ENCODE results near the gene GJB1. TPM values are rescaled to one million over a fixed set of nuclear protein-coding genes. Genes with fewer than 3 reads are reported as not detected.

Gene GJB1
- total RNA-seq, 4 donors from 2014 or later = not detected

- Histone ChIP-seq H3K27ac (no peak overlapping the region), H3K36me3 (no peaks in the 10 kb centered on the region), H3K4me3 (peak overlapping the region in 1 of 2 donors; percentile 18), H3K4me1 (no peaks in the 10 kb centered on the region), H3K27me3 (no peaks in the 10 kb centered on the region), H3K9me3 (no peaks in the 10 kb centered on the region)
- WGBS, 2 donors (ENCODE audit: low coverage in 1 of 2) = 53 to 71% methylated on average over 1 to 3 of the region's 3 CpGs
- ATAC-seq = no peak
- TF ChIP-seq POLR2AphosphoS5 (IDR thresholded peaks at IDR 0.05) (no peak), EP300 (IDR thresholded peaks at IDR 0.05) (no peak), POLR2A (IDR thresholded peaks at IDR 0.05) (no peak)
- TF ChIP-seq, protein P1, sequence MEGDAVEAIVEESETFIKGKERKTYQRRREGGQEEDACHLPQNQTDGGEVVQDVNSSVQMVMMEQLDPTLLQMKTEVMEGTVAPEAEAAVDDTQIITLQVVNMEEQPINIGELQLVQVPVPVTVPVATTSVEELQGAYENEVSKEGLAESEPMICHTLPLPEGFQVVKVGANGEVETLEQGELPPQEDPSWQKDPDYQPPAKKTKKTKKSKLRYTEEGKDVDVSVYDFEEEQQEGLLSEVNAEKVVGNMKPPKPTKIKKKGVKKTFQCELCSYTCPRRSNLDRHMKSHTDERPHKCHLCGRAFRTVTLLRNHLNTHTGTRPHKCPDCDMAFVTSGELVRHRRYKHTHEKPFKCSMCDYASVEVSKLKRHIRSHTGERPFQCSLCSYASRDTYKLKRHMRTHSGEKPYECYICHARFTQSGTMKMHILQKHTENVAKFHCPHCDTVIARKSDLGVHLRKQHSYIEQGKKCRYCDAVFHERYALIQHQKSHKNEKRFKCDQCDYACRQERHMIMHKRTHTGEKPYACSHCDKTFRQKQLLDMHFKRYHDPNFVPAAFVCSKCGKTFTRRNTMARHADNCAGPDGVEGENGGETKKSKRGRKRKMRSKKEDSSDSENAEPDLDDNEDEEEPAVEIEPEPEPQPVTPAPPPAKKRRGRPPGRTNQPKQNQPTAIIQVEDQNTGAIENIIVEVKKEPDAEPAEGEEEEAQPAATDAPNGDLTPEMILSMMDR (IDR thresholded peaks at IDR 0.05) = no peak
Measured at GRCh38 chrX:71198066-71198465, 25.0 kb upstream of the GJB1 start.

DNA sequence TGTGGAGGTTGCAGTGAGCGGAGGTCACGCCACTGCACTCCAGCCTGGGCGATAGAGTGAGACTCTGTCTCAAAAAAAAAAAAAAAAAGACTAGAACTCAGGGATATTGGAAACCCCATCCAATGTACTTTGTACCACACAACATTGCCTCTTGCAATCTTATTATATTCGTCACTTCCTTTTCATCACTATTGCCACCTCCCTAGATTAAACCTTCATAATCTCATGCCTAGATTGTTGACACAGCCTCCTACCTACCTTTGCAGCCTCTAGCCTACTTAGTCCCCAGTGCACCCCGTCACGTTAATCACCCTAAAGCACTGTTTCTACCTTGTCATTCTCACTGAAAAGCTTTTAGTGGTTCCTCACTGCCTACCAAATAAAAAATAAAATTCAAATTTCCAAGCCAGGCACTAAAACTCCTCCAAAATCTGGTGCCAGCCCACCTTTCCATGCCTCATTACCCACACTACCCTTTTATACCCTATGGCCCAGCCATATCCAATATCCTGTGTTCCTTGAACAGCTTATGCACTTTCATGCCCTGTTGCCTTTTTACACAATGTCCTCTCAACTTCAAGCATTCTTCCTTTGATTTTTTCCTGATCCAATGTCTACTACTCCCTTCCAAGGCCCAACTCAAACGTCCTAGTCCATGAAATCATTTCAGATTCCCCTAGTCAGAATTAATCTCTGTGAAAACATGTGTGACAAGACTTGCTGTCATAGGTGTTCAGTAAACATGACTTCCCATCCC is 23.6 kb upstream of the GJB1 start:
- TF ChIP-seq, protein P1 (IDR thresholded peaks at IDR 0.05) = no peak
- Histone ChIP-seq H3K36me3 (no peaks in the 10 kb centered on the region), H3K27ac (no peak overlapping the region), H3K4me1 (no peaks in the 10 kb centered on the region), H3K4me3 (no peak overlapping the region), H3K9me3 (no peaks in the 10 kb centered on the region), H3K27me3 (no peaks in the 10 kb centered on the region)
- 72 to 78% methylated on average over 3 to 5 of the region's 7 CpGs for WGBS, 2 donors (ENCODE audit: low coverage in 1 of 2)
- no peak for ATAC-seq

GRCh38 chrX:71210816-71211215 is 12.2 kb upstream of the GJB1 start:
- H3K4me3 ChIP-seq = no peak overlapping the region
- 60 to 64% methylated on average over 1 to 3 of the region's 3 CpGs for WGBS, 2 donors (ENCODE audit: low coverage in 1 of 2)
- TF ChIP-seq POLR2A (IDR thresholded peaks at IDR 0.05) (no peak), EP300 (IDR thresholded peaks at IDR 0.05) (no peak), POLR2AphosphoS5 (IDR thresholded peaks at IDR 0.05) (no peak)
- TF ChIP-seq, protein P1 (IDR thresholded peaks at IDR 0.05) = no peak

GRCh38 chrX:71212536-71212935 is 10.5 kb upstream of the GJB1 start:
- Histone ChIP-seq H3K4me3 (no peak overlapping the region), H3K36me3 (no peaks in the 10 kb centered on the region), H3K27me3 (no peaks in the 10 kb centered on the region), H3K9me3 (no peaks in the 10 kb centered on the region), H3K4me1 (no peaks in the 10 kb centered on the region), H3K27ac (no peak overlapping the region)
- ATAC-seq = no peak
- TF ChIP-seq POLR2A (IDR thresholded peaks at IDR 0.05) (no peak), EP300 (IDR thresholded peaks at IDR 0.05) (no peak), POLR2AphosphoS5 (IDR thresholded peaks at IDR 0.05) (no peak)
- TF ChIP-seq, protein P1 (IDR thresholded peaks at IDR 0.05) = no peak
- WGBS, 2 donors (ENCODE audit: low coverage in 1 of 2) = 49 to 51% methylated on average over 4 to 5 of the region's 5 CpGs

More at GRCh38 chrX:71210816-71211215, 12.2 kb upstream of the GJB1 start:
- ATAC-seq = no peak
- H3K9me3 ChIP-seq = no peaks in the 10 kb centered on the region
- no peaks in the 10 kb centered on the region for H3K36me3 ChIP-seq
- H3K27ac ChIP-seq = no peak overlapping the region
- H3K4me1 ChIP-seq = no peaks in the 10 kb centered on the region
- no peaks in the 10 kb centered on the region for H3K27me3 ChIP-seq

DNA sequence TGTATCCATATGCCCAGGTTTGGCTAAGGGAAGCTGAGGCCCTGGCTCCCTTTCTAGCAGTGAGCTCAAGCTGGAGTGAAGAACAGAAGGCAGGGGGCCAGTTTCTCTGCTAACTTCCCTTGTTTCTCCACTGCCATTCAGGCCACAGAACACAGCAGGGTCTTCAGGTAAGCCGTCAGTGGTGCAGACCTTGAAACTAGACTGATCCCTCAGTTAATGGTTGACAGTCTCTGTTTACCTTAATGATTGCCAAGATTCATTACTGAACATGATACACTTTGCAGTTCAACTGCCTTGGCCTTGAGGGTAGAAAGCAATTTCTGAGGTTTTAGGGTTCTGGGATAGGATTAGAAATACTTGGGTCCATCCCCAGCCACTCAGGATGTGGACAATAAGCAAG is 8.9 kb upstream of the GJB1 start:
- Histone ChIP-seq H3K27ac (no peak overlapping the region), H3K36me3 (no peaks in the 10 kb centered on the region), H3K4me1 (no peaks in the 10 kb centered on the region), H3K4me3 (no peak overlapping the region), H3K27me3 (no peaks in the 10 kb centered on the region), H3K9me3 (no peaks in the 10 kb centered on the region)
- ATAC-seq = no peak
- no CpG with 5 or more reads among the region's 1 CpG for WGBS, 2 donors (ENCODE audit: low coverage in 1 of 2)
- TF ChIP-seq POLR2A (IDR thresholded peaks at IDR 0.05) (no peak), EP300 (IDR thresholded peaks at IDR 0.05) (no peak), POLR2AphosphoS5 (IDR thresholded peaks at IDR 0.05) (no peak)
- TF ChIP-seq, protein P1 (IDR thresholded peaks at IDR 0.05) = no peak

All from gastroesophageal sphincter (tissue), 4 donors.